ENCODE measurements around the gene SLC2A5. TPM values are rescaled to one million over a fixed set of nuclear protein-coding genes. Genes with fewer than 3 reads are reported as not detected.

The SLC2A5 gene
- total and polyA plus RNA-seq, 2 of the 4 experiments (the other 2 are of a cell fraction), result 0.03 to 0.18 TPM

- CTCF ChIA-PET, result interaction anchor here (0.8 kb wide), 1 partner anchor 73 kb away, joined by 4 read pairs; no protein-coding TSS in a partner anchor
- TF ChIP-seq NFE2L2 (IDR thresholded peaks at IDR 0.05; ENCODE audit: low read depth, low read length), result no peak
- TF ChIP-seq RFX5 (IDR thresholded peaks at IDR 0.05; ENCODE audit: low read depth, low read length), result no peak
- TF ChIP-seq MXI1 (IDR thresholded peaks at IDR 0.05; ENCODE audit: borderline replicate concordance, low read depth, low read length), result no peak
- TF ChIP-seq RAD21 (IDR thresholded peaks at IDR 0.05; ENCODE audit: low read length), result no peak
- TF ChIP-seq FOS (IDR thresholded peaks at IDR 0.05; ENCODE audit: low read depth, low read length), result no peak
- no peak for TF ChIP-seq CTCF (conservative IDR thresholded peaks at IDR 0.05; ENCODE audit: low read depth, low read length)
- no peak for TF ChIP-seq POLR2A (IDR thresholded peaks at IDR 0.05; ENCODE audit: low read depth, low read length)
- no peak for TF ChIP-seq MAFK (IDR thresholded peaks at IDR 0.05; ENCODE audit: low read depth, low read length)
- TF ChIP-seq CHD1 (IDR thresholded peaks at IDR 0.05; ENCODE audit: low read depth, low read length), result no peak
- no peak for TF ChIP-seq CEBPB (IDR thresholded peaks at IDR 0.05; ENCODE audit: low read depth, low read length)
- no peak for TF ChIP-seq RCOR1 (IDR thresholded peaks at IDR 0.05; ENCODE audit: insufficient replicate concordance, low read length)
- no peak for TF ChIP-seq SMC3 (IDR thresholded peaks at IDR 0.05; ENCODE audit: low read depth, low read length)
- TF ChIP-seq ELK1 (IDR thresholded peaks at IDR 0.05; ENCODE audit: borderline replicate concordance, low read depth, low read length), result no peak
- no peak overlapping the region for H3K23ac ChIP-seq (ENCODE audit: low read depth, low read length)
These were observed 8.7 kb upstream of the SLC2A5 start for GRCh38 chr1:9078015-9078751.

More at GRCh38 chr1:9078015-9078751, 8.7 kb upstream of the SLC2A5 start:
- no peak overlapping the region for H2AK5ac ChIP-seq (ENCODE audit: low read depth, low read length)
- BruUV-seq (replicated peaks), result no TSS peak
- POLR2A ChIA-PET (ENCODE audit: unreplicated experiment), result no interaction called here
- intact Hi-C loops (cut with micrococcal nuclease), result no loop called here
- H4K20me1 ChIP-seq (ENCODE audit: insufficient read depth, low read length), result no peaks in the 10 kb centered on the region
- H3K4ac ChIP-seq (ENCODE audit: low read depth, low read length), result no peak overlapping the region
- H4K8ac ChIP-seq (ENCODE audit: low read depth in 2 of 2, low read length in 2 of 2), result no peak overlapping the region
- peaks cover 2% of the 10 kb centered on the region; the same call in 1 of the 2 replicates for H3K4me1 ChIP-seq (ENCODE audit: control insufficient read depth, insufficient read depth, low read length)
- no peak overlapping the region for H3K14ac ChIP-seq (replicated peaks; ENCODE audit: low read depth, low read length)
- no peak overlapping the region for H2BK5ac ChIP-seq (ENCODE audit: low read depth, low read length, poor library complexity, severe bottlenecking)
- H3K79me1 ChIP-seq (ENCODE audit: low read depth in 1 of 2, low read length in 2 of 2), result no peaks in the 10 kb centered on the region
- no peak overlapping the region for H2BK20ac ChIP-seq (ENCODE audit: low read depth, low read length)
- 100% methylated on average over 1 of the region's 9 CpGs; no CpG with 5 or more reads in 1 of the 2 experiments for whole genome bisulfite sequencing, 2 experiments (ENCODE audit: extremely low coverage in 2 of 2, insufficient read length in 1 of 2)
- in situ Hi-C loops (cut with MboI; ENCODE audit: low sequenced_read_pairs), result no loop called here
- no peak overlapping the region for H4K5ac ChIP-seq (ENCODE audit: low read depth, low read length)
- H3K9me3 ChIP-seq (ENCODE audit: control insufficient read depth, insufficient read depth, low read length), result no peaks in the 10 kb centered on the region
- no peak overlapping the region for H2BK15ac ChIP-seq (ENCODE audit: low read depth, low read length)
- no peak overlapping the region for H3K4me2 ChIP-seq (ENCODE audit: low read depth, low read length)
- H3K56ac ChIP-seq (ENCODE audit: extremely low read depth, insufficient read depth, low read length), result no peak overlapping the region
- H2AFZ ChIP-seq (replicated peaks; ENCODE audit: low read length, poor library complexity), result no peak overlapping the region
- no peak overlapping the region for H3K9ac ChIP-seq (ENCODE audit: low read depth, low read length)
- peak; percentile 65 for DNase-seq
- H2BK120ac ChIP-seq (ENCODE audit: low read depth, low read length), result no peak overlapping the region
- H2AK9ac ChIP-seq (replicated peaks; ENCODE audit: low read depth, low read length, poor library complexity), result no peak overlapping the region
- H3K4me3 ChIP-seq (ENCODE audit: insufficient read depth, low read depth, low read length), result no peak overlapping the region
- H3K27ac ChIP-seq (ENCODE audit: insufficient read depth, low read length), result no peak overlapping the region
- no peaks in the 10 kb centered on the region for H3K9me1 ChIP-seq (ENCODE audit: insufficient read depth, low read length)
- H4K91ac ChIP-seq (ENCODE audit: insufficient read depth, low read depth, low read length), result no peak overlapping the region
- H3K18ac ChIP-seq (ENCODE audit: low read depth, low read length), result no peak overlapping the region
- H3K27me3 ChIP-seq (ENCODE audit: control insufficient read depth, insufficient read depth, low read length), result peaks cover 16% of the 10 kb centered on the region
- dilution Hi-C loops (cut with HindIII; ENCODE audit: low sequenced_read_pairs, unreplicated experiment), result no loop called here
- H3K36me3 ChIP-seq (ENCODE audit: control insufficient read depth, insufficient read depth, low read length), result no peaks in the 10 kb centered on the region
- ATAC-seq (ENCODE audit: low read depth), result peak; percentile 56
